Measurements from ENCODE around the gene LSG1.

DNA sequence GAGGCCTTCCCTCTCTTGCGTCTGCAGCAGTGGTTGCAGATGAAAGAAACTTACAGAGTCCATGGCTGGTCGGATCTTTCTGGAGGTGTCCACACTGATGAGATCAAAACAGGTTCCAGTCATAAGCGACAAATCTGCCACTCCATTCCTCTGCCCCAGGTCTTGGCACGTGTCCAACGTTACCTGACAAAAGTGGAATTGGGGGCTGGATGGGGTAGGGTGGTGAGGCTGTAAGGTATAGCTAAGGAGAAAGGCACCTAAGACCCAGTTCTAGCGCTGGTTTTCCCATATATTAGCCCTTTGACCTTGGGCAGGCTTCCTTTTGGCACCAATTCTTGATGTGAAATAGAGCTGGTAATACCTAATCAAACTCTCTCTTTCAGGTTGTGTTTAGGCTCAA is 24.7 kb upstream of the LSG1 start:
- TF ChIP-seq CTCF (IDR thresholded peaks at IDR 0.05; ENCODE audit: insufficient read depth, low read length, poor library complexity, severe bottlenecking) (no peak), EZH2phosphoT487 (conservative IDR thresholded peaks at IDR 0.05; ENCODE audit: low read length) (no peak)
